BLaER1 (cell line): ENCODE data around the gene SEC61A1.
A peak's percentile ranks its signal among the peaks of the same experiment; 100 is the strongest.

Experiments used
- H3K27ac ChIP-seq: shearing (Covaris generic); formaldehyde crosslinking; 2 replicates; pipeline ENCODE4 v1.8.1; 2022
- H3K27me3 ChIP-seq: shearing (Covaris generic); formaldehyde crosslinking; 2 replicates; pipeline ENCODE4 v1.8.1; 2022
- H3K36me3 ChIP-seq: shearing (Covaris generic); formaldehyde crosslinking; 2 replicates; pipeline ENCODE4 v1.8.1; 2022
- H3K4me1 ChIP-seq: shearing (Covaris generic); formaldehyde crosslinking; 2 replicates; pipeline ENCODE4 v1.8.1; 2022
- H3K4me2 ChIP-seq: shearing (Covaris generic); formaldehyde crosslinking; 2 replicates; pipeline ENCODE4 v1.8.1; 2022
- H3K4me3 ChIP-seq: shearing (Covaris generic); formaldehyde crosslinking; 2 replicates; pipeline ENCODE4 v1.8.1; 2022
- H3K9ac ChIP-seq: shearing (Covaris generic); formaldehyde crosslinking; 2 replicates; pipeline ENCODE4 v1.8.1; 2022
- H3K9me3 ChIP-seq: shearing (Covaris generic); formaldehyde crosslinking; 2 replicates; pipeline ENCODE4 v1.8.1; 2022
- H4K20me1 ChIP-seq: shearing (Covaris generic); formaldehyde crosslinking; 2 replicates; pipeline ENCODE4 v1.8.1; 2022
- Cebpa-rat ChIP-seq: shearing (Covaris generic); IDR thresholded peaks from 2 replicates; pipeline ENCODE4 v1.8.1; 2022

Gene SEC61A1

DNA sequence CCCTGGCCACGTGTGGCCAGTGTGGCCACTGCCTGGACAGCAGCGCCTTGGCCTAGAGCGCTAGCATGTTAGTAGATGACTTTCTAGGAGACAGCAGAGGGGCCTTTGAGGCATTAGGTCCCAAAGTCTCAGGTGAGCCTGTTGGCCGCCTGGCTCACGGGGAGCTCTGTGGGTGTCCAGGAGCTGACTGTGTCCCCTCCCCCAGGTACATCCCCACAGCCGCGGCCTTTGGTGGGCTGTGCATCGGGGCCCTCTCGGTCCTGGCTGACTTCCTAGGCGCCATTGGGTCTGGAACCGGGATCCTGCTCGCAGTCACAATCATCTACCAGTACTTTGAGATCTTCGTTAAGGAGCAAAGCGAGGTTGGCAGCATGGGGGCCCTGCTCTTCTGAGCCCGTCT is 17.0 kb downstream of the SEC61A1 start:
- Histone ChIP-seq H3K9ac (no peak overlapping the region), H3K36me3 (peaks cover 98% of the 10 kb centered on the region), H4K20me1 (peaks cover 97% of the 10 kb centered on the region), H3K27ac (no peak overlapping the region), H3K4me1 (no peaks in the 10 kb centered on the region), H3K4me2 (no peak overlapping the region), H3K9me3 (no peaks in the 10 kb centered on the region), H3K27me3 (no peaks in the 10 kb centered on the region), H3K4me3 (no peak overlapping the region)
- no peak for TF ChIP-seq Cebpa-rat

DNA sequence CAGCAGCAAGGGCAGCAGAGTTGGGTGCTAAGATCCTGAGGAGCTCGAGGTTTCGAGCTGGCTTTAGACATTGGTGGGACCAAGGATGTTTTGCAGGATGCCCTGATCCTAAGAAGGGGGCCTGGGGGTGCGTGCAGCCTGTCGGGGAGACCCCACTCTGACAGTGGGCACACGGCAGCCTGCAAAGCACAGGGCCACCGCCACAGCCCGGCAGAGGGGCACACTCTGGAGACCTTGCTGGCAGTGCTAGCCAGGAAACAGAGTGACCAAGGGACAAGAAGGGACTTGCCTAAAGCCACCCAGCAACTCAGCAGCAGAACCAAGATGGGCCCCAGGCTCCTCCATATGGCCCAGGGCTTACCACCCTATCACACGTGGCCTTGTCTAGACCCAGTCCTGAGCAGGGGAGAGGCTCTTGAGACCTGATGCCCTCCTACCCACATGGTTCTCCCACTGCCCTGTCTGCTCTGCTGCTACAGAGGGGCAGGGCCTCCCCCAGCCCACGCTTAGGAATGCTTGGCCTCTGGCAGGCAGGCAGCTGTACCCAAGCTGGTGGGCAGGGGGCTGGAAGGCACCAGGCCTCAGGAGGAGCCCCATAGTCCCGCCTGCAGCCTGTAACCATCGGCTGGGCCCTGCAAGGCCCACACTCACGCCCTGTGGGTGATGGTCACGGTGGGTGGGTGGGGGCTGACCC is 18.8 kb downstream of the SEC61A1 start:
- Histone ChIP-seq H3K27ac (no peak overlapping the region), H3K9me3 (no peaks in the 10 kb centered on the region), H4K20me1 (peaks cover 97% of the 10 kb centered on the region), H3K4me1 (peaks cover 5% of the 10 kb centered on the region), H3K27me3 (peaks cover 6% of the 10 kb centered on the region), H3K4me2 (no peak overlapping the region), H3K9ac (0 out of 2 replicates have a peak overlapping the region, but pooled peaks have one; percentile 22), H3K36me3 (peaks cover 81% of the 10 kb centered on the region), H3K4me3 (no peak overlapping the region)
- TF ChIP-seq Cebpa-rat: no peak

- H4K20me1 ChIP-seq: peaks cover 97% of the 10 kb centered on the region
- no peaks in the 10 kb centered on the region for H3K9me3 ChIP-seq
- no peak for TF ChIP-seq Cebpa-rat
- H3K4me2 ChIP-seq: no peak overlapping the region
- no peak overlapping the region for H3K4me3 ChIP-seq
- H3K4me1 ChIP-seq: peaks cover 14% of the 10 kb centered on the region
- H3K27ac ChIP-seq: no peak overlapping the region
- H3K27me3 ChIP-seq: peaks cover 14% of the 10 kb centered on the region
- peaks cover 76% of the 10 kb centered on the region for H3K36me3 ChIP-seq
- H3K9ac ChIP-seq: 0 out of 2 replicates have a peak overlapping the region, but pooled peaks have one; percentile 22
These were observed 19.7 kb downstream of the SEC61A1 start for GRCh38 chr3:128071771-128072453.

GRCh38 chr3:128072454-128073184 is 20.4 kb downstream of the SEC61A1 start:
- Histone ChIP-seq H3K36me3 (peaks cover 72% of the 10 kb centered on the region), H3K9me3 (no peaks in the 10 kb centered on the region), H4K20me1 (peaks cover 97% of the 10 kb centered on the region), H3K27me3 (peaks cover 21% of the 10 kb centered on the region), H3K4me2 (no peak overlapping the region), H3K27ac (no peak overlapping the region), H3K4me3 (no peak overlapping the region), H3K9ac (no peak overlapping the region), H3K4me1 (peaks cover 21% of the 10 kb centered on the region)
- no peak for TF ChIP-seq Cebpa-rat

- H3K9me3 ChIP-seq: no peaks in the 10 kb centered on the region
- H3K4me2 ChIP-seq: no peak overlapping the region
- H3K27me3 ChIP-seq: peaks cover 28% of the 10 kb centered on the region
- no peak overlapping the region for H3K4me3 ChIP-seq
- peaks cover 97% of the 10 kb centered on the region for H4K20me1 ChIP-seq
- TF ChIP-seq Cebpa-rat: no peak
- peaks cover 72% of the 10 kb centered on the region for H3K36me3 ChIP-seq
- no peak overlapping the region for H3K27ac ChIP-seq
- H3K4me1 ChIP-seq: peaks cover 25% of the 10 kb centered on the region
- no peak overlapping the region for H3K9ac ChIP-seq
These were observed 21.0 kb downstream of the SEC61A1 start for GRCh38 chr3:128073185-128073725.

- Histone ChIP-seq H3K27me3 (peaks cover 30% of the 10 kb centered on the region), H3K4me2 (no peak overlapping the region), H3K4me3 (no peak overlapping the region), H3K9me3 (no peaks in the 10 kb centered on the region), H3K36me3 (peaks cover 72% of the 10 kb centered on the region), H3K27ac (no peak overlapping the region), H4K20me1 (peaks cover 99% of the 10 kb centered on the region), H3K4me1 (peaks cover 25% of the 10 kb centered on the region), H3K9ac (no peak overlapping the region)
- TF ChIP-seq Cebpa-rat: no peak
These were observed 21.6 kb downstream of the SEC61A1 start for GRCh38 chr3:128073807-128074206.

GRCh38 chr3:128074851-128075521 is 22.7 kb downstream of the SEC61A1 start:
- no peak overlapping the region for H3K9ac ChIP-seq
- H3K4me3 ChIP-seq: no peak overlapping the region
- no peak for TF ChIP-seq Cebpa-rat

GRCh38 chr3:128075522-128076482 is 23.6 kb downstream of the SEC61A1 start:
- TF ChIP-seq Cebpa-rat: no peak
- Histone ChIP-seq H3K9ac (no peak overlapping the region), H3K4me3 (peak overlapping the region; percentile 53), H3K27me3 (peaks cover 30% of the 10 kb centered on the region), H3K36me3 (peaks cover 72% of the 10 kb centered on the region), H3K27ac (no peak overlapping the region), H4K20me1 (peaks cover 99% of the 10 kb centered on the region), H3K9me3 (no peaks in the 10 kb centered on the region), H3K4me1 (peaks cover 25% of the 10 kb centered on the region), H3K4me2 (peak overlapping the region; percentile 80)

More at GRCh38 chr3:128074851-128075521, 22.7 kb downstream of the SEC61A1 start:
- Histone ChIP-seq H3K9me3 (no peaks in the 10 kb centered on the region), H3K4me2 (no peak overlapping the region), H3K4me1 (peaks cover 25% of the 10 kb centered on the region), H3K27ac (no peak overlapping the region), H3K27me3 (peaks cover 30% of the 10 kb centered on the region), H3K36me3 (peaks cover 72% of the 10 kb centered on the region), H4K20me1 (peaks cover 100% of the 10 kb centered on the region)
